LNCaP clone FGC (cell line): ENCODE data around the gene PLD1.

ENCODE experiments used
- DNase-seq: peaks from one replicate; pipeline ENCODE4 v3.0.0-alpha.2; 2011; ENCODE audit warnings: low read depth
- H3K4me3 ChIP-seq: 2 replicates; pipeline ENCODE4 v1.5.1; 2011; ENCODE audit warnings: mild to moderate bottlenecking, low read depth, low read length, control low read depth
- TF ChIP-seq, protein P1 (sequence below): IDR thresholded peaks from 2 replicates; pipeline ENCODE4 v1.5.1; 2012; ENCODE audit warnings: mild to moderate bottlenecking; ENCODE audit not compliant: control insufficient read depth, insufficient read depth; ENCODE audit errors: extremely low read depth

PLD1 gene

DNA sequence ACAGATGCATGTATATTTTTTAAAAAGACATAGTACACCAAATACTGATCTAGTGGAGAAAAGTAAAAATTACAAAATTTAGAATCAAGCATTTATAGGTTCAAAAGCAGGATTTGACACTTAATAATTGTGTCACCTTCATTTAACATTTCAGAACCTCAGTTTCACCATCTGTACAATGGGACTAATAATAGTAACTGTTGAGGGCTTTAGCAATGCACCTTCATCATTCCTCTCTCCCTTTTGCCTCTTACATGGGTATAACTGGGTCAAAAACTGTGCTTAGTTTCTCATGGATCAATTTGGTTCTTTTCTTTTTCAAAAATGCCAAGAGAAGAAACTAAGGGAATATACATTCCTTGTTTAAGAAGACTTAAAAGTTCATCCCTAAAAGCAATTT, 27.4 kb upstream of the PLD1 start:
- no peak for DNase-seq
- TF ChIP-seq, protein P1, sequence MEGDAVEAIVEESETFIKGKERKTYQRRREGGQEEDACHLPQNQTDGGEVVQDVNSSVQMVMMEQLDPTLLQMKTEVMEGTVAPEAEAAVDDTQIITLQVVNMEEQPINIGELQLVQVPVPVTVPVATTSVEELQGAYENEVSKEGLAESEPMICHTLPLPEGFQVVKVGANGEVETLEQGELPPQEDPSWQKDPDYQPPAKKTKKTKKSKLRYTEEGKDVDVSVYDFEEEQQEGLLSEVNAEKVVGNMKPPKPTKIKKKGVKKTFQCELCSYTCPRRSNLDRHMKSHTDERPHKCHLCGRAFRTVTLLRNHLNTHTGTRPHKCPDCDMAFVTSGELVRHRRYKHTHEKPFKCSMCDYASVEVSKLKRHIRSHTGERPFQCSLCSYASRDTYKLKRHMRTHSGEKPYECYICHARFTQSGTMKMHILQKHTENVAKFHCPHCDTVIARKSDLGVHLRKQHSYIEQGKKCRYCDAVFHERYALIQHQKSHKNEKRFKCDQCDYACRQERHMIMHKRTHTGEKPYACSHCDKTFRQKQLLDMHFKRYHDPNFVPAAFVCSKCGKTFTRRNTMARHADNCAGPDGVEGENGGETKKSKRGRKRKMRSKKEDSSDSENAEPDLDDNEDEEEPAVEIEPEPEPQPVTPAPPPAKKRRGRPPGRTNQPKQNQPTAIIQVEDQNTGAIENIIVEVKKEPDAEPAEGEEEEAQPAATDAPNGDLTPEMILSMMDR = no peak
- H3K4me3 ChIP-seq = no peak overlapping the region

DNA sequence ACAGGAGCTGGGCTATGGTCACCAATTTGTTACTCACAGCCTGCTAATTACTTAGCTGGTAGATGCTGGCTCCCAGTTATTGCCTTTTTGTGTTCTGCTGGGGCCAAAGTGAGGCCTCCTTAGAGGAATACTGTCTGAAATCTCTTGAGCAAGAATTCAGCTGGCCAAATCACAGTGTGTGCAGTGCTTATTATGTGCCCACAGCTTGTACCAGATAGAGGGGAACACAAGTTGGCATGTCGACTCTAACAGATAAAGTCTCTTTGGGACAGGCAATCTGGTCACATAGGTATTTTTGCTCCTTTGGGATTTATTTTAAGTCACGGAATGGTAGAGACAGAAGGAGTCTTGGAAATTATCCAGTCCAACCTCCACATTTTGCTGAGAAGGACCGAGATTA, 26.6 kb upstream of the PLD1 start:
- no peak for DNase-seq
- TF ChIP-seq, protein P1 = no peak
- H3K4me3 ChIP-seq = no peak overlapping the region

DNA sequence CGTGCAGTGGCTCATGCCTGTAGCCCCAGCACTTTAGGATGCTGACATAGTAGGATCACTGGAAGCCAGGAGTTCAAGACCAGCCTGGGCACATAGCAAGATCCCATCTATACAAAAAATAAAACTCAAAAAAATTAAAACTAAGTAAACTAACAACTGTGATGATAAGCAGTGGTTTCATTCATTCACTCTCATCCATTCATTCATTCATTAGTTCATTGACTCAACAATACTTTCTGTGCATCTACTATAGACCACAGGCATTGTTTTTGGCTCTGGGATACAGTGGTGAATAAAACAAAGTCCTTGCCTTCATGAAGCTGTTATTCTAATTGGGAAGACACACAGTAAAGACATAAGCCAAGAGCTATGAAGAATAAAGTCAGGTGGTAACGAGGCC, 25.3 kb upstream of the PLD1 start:
- no peak overlapping the region for H3K4me3 ChIP-seq
- no peak for DNase-seq
- TF ChIP-seq, protein P1 = no peak

DNA sequence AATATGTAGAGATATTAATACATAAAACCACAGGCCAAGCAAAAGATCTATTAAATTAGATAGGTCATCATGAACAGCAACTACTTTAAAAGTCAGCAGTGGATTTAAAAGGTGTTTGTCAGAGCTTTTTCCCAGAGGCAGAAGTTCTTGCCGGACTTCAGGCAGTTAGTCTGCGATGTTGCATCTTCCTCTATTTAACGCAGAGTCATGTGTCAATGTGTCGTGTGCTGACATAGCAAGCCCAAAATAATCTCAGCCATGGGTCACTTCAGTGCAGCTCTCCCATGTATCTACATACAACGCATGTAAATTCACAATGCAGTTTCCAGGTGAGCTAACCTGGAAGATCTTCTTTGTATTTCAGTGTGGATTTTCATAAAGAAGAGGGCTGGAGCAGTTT, 24.8 kb upstream of the PLD1 start:
- no peak for DNase-seq
- TF ChIP-seq, protein P1 = no peak
- no peak overlapping the region for H3K4me3 ChIP-seq

DNA sequence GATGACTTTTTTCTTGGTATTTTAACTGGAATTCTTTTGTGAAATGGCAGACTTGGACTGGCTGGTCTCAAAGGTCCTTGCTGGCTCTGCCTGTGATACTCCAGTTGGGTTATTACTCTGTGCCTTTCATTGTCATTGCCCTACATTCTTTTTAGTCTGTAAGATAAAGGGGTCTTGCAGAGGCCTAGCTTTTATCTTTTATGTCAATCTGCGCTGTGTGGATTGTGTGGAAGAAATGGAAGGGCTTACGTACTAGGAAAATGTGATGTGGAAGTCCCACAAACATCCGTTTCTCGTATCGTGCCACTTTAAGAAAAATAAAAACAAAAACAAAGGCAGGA, 24.1 kb upstream of the PLD1 start:
- TF ChIP-seq, protein P1 = no peak
- H3K4me3 ChIP-seq = no peak overlapping the region
- DNase-seq = no peak

DNA sequence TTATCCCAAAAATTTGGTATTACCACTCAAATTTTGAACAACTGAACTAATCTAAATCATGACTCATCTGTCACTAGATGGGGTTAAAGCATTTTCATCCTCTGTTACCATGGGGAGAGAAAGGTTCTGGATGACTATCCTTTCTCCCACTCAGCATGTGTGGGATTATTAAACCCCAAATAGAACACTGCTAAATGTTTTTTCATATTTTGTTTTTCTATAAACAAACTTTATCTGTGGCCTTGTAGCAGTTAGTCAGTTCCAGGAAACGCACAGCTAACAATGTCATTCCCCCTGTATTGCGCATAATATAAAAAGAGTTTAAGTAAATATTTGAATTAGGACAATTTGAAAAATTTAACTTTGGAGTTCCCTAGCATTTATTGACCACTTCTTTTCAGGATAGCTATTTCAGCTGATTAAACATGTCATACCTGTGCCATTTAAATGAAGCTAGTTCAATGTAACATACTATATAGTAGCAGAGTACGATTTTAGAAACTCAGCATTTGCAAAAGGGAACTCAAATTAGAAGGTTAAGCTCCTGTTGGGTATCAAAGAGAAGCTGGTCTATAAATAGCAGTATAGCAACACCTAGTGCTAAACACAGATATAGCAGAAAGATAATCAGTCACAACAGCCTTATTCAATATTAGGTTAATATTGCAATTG, 23.6 kb upstream of the PLD1 start:
- TF ChIP-seq, protein P1 = peak; percentile 66
- no peak overlapping the region for H3K4me3 ChIP-seq
- DNase-seq = no peak

DNA sequence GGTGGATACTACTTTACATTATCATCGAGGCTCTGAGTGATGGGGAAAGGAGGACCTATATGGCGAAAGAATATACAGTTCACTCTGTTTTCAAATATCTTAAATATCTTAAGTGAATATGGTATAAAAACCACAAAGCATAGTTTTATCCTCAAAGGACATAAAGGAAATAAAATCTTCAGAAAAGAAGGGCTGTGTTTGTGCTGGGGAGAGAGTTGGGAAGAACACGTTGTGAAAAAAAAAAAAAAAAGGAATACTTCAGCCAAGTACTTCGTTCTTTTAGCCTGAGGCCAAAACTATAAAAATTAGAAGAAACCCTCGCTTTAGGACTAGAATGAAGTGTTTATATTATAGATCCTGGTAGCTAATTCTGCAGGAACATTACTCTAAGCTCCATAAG, 22.7 kb upstream of the PLD1 start:
- DNase-seq = no peak
- H3K4me3 ChIP-seq = no peak overlapping the region
- TF ChIP-seq, protein P1 = no peak
